Stimulated activated CD8-positive, alpha-beta memory T cell treated with anti-CD3 and anti-CD28 coated beads, Interleukin-12 subunit alpha, Interleukin-12 subunit beta, amount 100 ng/mL, for 24 hours (primary cell): ENCODE data around the gene NCOR1.
A peak's percentile ranks its signal among the peaks of the same experiment; 100 is the strongest.

Experiments
- DNase-seq: peaks from one replicate; pipeline ENCODE4 v3.0.0-alpha.2; 2020; ENCODE audit errors: extremely low read depth

NCOR1 gene

DNA sequence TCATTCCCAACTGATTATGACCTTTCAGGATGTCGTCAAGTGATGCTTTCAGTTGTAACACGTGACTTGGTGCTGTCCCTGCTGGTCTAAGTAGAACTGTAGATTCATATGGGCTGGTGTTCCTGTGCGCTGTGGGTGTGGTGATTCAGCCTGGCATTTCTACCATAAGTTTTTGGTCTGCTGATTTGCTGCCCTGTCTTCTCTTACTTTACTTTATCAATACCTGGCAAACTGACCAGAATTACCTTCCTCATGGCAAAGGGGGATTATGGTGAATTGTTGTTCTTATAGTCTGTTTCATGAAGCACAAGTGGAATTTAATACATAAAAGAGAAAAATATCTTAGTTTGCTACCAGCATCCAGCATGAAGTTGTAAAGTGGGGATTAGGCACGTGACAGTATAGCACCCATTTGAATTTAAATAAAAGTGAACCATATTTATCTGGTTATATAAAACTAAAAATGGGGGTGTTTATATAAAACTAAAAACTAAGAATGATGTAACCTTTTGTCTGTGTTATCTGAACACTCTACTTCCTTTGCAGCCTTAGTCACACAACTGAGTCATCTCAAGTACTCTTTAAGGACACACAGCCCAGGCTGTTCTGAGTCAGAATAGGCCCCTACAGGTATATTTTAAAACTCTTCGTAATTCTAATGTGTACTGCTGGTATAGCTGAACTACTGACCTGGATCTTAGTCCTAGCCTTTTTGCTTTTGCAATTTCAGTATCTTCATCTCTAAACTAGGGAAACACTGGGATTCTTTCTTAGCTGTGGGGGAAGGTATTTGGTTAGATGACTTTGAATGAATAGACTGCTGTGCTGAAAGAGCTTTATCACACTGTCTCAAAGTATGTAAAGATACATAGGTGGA, 187.4 kb downstream of the NCOR1 start:
- peak; percentile 5 for DNase-seq

DNA sequence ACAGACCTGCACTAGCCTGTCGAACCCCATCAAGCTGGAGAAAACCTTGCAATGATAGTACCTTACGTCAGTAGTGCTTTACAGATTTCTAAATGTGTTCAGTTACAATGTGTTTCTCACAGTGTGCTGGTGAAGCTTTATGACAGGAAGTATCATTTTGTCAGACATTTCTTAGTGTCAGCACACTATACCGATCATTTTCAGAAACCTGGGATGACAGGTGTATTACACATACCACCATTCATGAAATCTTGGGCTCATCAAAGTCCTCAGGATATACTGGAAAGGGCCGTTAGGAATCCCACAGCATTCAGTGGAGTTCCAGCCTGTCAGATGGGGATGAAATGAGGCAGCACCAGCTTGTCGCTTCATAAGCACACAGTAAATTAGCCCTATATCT, 188.4 kb downstream of the NCOR1 start:
- DNase-seq = no peak

DNA sequence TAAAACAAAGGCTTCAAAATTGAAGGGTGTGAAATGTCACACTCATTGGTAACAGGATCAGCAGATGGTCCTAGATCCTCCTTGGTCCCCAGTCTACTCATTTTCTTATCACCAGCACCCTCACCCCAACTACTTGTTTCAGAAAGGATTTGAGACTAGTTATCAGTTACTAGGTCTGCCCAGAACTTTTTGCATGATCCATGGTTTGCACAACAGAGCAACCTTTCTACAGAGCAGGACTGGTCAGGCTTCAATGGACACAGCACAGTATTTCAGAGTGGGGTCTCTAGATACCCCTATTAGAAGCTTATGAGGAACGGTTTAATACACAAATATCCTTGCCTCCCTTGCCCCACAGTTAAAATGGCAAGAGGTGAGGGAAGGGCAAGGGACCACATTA, 190.1 kb downstream of the NCOR1 start:
- no peak for DNase-seq

DNA sequence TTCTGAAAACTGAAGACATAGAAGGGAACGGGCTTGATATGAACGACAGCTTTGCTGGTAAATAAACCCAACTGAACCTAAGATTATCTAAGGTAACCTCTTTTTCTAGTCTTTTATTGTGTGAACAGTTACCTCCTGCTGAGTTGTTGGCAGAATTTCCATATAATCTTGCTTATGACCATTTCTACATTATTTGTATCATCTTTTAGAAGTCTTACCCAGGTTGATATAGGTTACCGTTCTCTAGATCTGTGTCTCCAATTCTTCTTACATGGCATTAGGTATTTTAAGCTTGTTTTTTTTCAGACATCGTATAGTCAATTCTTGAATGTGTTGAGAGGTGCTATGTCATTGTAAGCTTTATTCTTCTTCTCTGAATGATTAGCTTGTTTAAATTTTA, 191.5 kb downstream of the NCOR1 start:
- no peak for DNase-seq

DNA sequence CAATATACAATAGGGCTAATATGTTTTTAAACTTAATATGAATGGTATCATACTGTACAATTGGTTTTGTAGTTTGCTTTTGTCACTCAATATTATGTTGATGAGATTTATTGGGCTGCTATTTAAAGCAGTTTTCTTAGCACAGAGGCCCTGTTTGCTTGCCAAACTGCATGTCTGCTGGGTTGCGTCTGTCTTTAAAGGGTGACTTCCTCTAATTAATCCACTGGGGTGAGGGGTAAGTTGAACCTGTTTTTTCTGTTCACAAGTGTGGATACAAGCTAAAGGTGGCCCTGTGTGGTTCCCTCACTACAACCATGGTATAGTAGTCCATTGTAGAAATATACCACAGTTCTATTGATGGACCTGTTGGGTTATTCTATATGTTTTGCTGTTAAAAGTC, 196.0 kb downstream of the NCOR1 start:
- no peak for DNase-seq

DNA sequence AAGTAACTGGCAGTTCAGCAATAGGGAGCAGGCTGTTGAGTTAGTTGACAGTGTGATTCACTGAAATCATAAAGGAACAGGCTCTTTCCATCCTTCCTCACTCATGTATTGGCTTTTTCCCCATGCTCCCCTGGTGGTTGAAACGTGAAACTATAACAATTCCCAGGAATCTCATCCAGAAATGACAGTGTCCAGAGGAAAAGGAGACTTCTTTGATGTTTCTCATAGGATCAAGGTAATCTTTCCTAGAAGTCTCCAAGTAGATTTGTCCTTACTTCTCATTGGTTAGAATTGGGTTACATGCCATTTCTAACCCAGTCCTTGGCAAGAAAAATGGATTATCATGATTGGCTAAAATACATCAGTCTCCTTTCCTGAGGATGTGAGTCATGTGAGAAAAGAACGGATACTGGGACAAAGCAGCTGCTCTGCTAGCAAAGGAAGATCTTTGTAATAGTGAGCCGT, 201.4 kb downstream of the NCOR1 start:
- DNase-seq = no peak

DNA sequence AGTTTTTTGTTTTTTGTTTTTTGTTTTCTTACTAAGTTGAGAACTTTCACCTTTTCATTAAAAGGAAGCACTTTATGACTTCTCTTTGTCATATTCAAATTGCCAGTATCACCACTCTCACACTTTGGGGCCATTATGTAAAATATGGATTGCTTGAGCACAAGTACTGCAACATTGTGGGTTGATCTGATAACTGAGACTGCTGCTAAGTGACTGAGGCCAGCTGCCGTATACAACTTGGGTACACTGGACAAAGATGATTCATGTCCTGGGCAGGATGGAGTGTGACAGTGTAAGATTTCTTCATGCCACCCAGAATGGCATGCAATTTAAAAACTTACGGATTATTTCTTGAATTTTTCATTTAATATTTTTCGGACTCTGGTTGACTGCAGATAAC, 207.9 kb downstream of the NCOR1 start:
- DNase-seq = no peak

DNA sequence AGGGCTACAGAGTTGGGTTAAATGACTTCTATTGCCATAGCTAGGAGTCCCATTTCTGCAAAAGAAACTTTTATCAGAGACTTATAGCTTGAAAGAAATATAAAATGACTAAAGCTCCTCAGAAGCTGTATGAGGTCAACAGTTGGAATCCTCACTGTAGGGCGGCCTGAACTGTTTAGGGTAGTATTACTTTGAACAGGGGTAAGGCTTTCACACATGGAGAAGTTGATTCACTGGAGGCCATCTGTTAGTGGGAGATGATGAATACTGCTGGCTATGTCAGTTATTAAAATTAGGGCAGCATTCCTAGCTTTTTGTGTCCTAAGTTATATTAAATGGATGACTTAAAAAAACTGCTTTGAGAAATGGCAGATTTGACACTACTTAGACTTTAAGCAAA, 209.7 kb downstream of the NCOR1 start:
- no peak for DNase-seq

DNA sequence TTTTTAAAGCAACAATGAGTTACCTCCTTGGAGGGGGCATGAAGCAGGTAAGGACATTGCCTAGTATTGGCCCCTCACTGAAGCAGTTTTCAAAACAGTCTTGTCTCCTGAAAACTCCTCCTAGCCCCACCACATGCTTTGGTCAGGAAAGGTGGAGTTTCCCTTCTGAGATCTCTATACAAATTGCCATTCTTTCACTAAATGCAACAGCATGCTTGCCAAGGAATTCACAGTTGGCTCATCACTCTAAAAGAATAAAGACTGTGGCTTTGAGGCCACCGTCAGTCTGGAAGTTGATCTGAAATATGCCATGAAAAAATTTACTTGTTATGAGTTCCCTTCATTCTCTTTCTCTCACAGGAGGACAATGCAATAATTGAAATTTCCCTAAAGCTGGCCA, 211.5 kb downstream of the NCOR1 start:
- DNase-seq = no peak

DNA sequence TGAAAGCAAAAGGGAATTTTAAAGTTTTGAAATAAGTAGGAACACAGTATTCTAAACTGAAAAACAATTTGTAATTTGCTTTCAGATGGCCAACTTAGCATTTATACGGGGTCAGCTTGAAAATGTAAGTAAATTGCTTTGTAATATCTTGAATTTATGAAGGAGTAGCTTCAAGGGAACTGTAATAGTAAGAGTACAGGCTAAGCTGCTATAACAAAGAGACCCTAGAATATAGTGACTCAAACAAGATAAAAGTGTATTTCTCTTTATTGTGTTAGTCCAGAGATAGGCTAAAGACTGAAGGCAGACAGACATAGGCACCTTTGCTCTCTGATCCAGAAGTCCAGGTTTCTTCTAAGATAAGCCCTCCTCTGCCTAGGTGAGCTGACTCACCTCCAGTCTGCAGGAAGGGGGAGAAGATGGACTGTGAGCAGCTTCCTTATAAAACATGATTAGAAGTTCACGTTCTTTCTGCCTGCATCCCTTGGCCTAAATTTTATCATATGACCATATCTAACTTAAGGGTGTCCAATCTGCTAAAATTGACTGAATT, 212.6 kb downstream of the NCOR1 start:
- DNase-seq = no peak

DNA sequence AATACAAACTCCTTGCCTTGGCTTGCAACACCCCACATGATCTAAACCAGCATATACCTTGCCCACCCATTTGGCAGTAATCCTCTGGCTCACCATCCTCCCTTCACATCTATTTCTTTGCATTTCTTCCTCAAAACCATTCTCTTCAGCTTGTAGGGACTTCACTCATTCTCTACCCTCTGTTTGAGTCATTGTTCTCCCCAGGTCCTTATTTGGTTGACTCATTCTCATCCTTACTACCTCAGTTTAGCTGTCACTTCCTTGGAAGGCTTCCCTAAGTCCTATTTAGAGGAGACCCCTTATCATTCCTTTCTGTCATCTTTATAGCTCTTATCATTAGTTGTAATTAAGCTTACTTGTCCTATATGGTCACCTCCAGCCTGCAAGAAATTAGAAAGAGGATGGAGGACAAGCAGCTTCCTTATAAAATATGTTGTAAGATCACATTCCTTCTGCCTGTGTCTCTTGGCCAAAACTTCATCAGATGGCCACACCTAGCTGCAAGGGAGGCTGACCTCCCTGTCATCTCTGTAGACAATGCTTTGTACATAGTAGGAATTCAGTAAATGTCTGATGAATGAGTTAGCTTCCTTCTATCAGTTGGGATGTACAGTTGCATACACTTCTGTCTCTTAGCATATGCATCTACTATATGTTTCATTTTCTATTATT, 214.0 kb downstream of the NCOR1 start:
- DNase-seq = no peak

DNA sequence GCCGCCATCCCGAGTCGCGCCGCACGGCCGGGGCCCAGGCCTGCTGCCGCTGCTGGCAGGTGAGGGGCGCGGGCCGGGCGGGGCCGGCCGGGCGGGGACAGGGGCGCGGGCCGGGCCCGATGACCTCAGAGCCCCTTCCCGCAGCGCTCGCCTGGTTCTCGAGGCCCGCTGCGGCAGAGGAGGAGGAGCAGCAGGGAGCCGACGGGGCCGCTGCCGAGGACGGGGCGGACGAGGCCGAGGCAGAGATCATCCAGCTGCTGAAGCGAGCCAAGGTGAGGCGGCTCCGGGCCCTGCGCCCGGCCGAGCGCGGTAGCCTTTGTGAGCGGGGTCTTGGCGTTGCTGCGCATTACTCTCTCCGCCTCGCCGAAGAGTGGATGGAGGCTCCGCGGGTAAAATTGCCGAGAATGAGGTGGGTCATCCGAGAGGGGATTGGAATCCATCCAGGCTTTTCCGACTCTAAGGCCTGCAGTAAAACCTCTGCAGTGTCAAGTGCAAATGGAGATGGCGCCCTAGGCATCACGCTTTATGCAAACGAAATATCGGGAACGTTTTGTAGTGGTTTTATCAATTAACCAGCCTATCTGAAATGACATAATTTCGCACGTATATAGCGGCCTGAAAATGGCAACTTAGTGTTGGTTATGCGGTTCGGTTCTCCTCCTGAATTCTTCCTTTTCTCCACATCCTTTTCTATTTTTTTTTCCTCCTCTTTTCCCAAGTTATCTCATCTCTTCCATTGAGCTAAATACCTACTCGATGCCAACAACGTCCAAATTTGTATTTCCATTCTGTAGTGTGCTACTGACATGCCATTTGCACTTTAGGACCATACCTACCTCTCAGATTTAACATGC, 215.1 kb downstream of the NCOR1 start:
- DNase-seq = no peak

DNA sequence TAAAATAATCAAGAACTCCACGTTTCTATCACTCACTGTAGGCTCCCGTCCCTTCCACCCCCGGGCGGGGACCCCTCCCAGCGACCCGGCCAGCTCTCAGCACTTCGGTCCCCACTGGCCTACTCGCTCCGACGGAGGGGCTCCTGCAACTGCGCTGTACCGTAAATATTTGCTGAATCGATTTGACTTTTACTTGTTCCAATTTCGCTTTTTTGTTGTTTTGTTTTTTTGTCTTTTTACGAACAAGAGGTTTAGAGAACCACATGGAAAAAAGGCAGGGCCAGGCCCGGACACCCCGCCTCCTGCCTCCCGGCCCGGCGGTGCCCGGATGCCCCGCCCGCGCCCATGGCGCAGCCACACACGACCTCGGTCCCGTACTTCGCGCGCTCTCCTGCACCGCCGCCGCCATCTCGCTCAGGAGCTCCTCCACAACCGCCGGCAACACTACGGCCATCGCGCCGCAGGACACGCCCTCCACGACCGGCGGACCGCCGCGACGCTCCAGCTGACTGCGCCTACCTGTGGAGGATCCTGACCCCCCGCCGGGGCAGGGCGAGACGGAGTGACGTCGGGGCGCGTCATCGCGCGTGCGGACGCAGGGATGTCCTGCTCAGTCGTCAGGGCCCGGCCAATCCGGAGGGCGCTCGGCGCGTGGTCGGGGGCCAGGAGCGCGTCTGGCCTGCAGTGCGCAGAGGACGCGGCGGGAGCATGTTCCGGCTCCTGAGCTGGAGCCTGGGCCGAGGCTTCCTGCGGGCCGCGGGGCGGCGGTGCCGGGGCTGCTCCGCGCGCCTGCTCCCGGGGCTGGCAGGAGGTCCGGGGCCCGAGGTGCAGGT, 216.0 kb downstream of the NCOR1 start, which contains the start of the genes TTC19 and ZSWIM7:
Gene TTC19 (plus strand): TSS at position 684 of the 833 bp plus-strand sequence. CDS start 25 bp downstream, at position 709.
Gene ZSWIM7 (minus strand): TSS at position 564 of the 833 bp plus-strand sequence. CDS start 110 bp downstream, at position 454.
- peak; percentile 91 for DNase-seq

DNA sequence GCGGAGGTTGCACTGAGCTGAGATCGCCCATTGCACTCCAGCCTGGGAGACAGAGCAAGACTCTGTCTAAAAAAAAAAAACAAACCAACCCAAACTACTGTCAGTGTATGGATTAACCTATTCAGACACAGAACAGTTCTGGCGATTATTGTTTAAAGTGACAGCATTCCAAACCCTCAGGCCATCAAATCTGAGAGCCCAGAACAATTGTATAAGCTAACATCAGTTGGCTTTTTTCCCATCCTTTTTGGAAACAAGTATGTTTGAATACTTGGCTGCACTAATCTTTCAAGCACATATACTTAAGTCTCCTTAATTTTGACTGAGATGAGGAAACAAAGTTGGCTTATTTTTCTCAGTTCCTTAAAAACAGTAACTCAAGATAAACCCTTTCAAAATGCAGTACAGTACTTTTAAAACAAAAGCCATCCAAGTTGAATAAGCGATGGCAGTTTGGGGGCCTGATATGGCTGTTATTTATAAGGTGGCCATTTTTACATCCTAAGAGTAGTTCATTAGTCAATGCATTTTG, 217.2 kb downstream of the NCOR1 start:
- DNase-seq = no peak

DNA sequence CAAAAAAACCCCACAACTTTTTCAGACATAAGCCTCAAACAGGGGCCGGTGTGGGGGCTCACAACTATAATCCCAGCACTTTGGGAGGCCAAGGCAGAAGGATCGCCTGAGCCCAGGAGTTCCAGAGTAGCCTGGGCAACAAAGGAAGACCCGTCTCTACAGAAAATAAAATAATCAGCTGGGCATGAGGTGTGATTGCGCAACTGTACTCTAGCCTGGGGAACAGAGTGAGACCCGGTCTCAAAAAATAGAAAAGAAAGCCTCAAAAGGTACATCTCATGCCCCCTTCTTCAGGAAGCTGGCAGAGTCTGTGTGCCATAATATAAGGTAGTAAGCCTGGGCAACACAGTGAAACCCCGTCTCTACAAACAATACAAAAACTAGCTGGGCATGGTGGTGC, 219.0 kb downstream of the NCOR1 start:
- no peak for DNase-seq

DNA sequence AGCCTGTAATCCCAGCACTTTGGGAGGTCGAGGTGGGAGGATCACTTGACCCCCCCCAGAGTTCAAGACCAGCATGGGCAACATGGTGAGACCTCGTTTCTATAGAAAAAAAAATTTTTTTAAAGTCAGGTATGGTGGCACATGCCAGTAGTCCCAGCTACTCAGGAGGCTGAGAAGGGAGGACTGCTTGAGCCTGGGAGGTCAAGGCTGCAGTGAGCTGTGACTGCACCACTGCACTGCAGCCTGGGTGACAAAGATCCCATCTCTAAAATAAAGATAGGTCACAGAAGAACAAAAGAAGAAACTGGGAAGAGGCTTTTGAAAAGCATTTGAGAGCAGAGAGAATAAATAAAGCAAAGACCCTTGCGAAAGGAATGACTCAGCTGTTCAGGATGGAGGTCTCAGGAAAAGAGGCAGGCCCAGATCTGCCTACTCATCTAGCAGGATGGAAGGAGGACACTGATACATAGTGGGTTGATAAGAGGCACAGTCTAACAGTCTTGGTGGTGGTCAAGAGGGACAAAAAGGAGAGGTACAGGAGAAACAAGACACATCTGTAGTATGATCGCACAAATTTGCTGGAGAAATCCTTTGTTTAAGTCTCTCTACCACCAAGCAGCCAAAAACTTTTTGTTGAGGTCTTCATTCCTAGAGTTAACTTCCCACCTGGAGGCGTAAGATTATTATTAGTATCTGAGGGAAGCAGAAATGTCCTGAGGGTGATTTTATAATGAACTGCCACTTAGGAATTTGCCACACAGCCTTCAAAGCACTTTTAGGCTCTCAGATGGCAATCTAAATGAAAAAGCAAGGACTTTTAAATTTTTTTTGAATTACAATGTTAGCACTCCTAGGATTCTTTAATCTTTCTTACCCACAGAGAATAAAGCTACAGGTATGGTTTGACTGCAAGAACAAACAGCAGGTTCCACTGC, 233.4 kb downstream of the NCOR1 start:
- DNase-seq = no peak

DNA sequence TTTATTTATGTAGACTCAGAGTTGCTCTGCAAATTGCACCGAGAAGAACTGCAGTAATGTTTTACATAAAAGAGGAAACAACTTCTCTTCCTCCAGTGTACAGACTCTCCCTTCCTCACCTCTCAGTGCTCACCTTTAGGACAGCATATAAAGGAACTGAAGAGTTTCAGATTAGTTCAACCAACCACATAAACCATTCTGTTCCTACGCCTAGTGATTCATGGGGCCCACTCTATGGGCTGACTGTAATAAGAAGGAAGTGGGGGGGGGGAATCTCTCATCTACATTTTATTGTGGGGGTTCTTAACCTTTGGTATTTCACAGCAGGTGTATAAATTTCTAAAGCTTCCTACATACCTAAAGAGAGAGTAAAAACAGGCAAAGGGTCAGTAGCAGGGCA, 234.1 kb downstream of the NCOR1 start:
- DNase-seq = no peak
